Mesendoderm (in vitro differentiated cells): ENCODE data around the gene CCL19. TPM values are rescaled to one million over a fixed set of nuclear protein-coding genes. Genes with fewer than 3 reads are reported as not detected.
A peak's percentile ranks its signal among the peaks of the same experiment; 100 is the strongest.
"Not testable (repeated sequence)": the region's sequence is repeated elsewhere in the genome, so short reads cannot be mapped to it uniquely, and the experiment has no call there.

Experiments
- DNase-seq: peaks from one replicate; pipeline ENCODE4 v3.0.0; 2013
- H2AK5ac ChIP-seq: 2 replicates; pipeline ENCODE4 v1.6.1; 2013; ENCODE audit warnings: low read length, inconsistent platforms
- H2BK120ac ChIP-seq: 2 replicates; pipeline ENCODE4 v1.6.1; 2013; ENCODE audit warnings: low read depth, mild to moderate bottlenecking, low read length, moderate library complexity, mixed read lengths
- H2BK15ac ChIP-seq: replicated peaks from 2 replicates; pipeline ENCODE4 v1.6.1; 2013; ENCODE audit warnings: low read depth, mild to moderate bottlenecking, moderate library complexity
- H2BK5ac ChIP-seq: 2 replicates; pipeline ENCODE4 v1.6.1; 2013; ENCODE audit warnings: low read length, inconsistent platforms
- H3K18ac ChIP-seq: 2 replicates; pipeline ENCODE4 v1.6.1; 2013; ENCODE audit warnings: mild to moderate bottlenecking, low read length, mixed read lengths
- H3K23ac ChIP-seq: one replicate; pipeline ENCODE4 v1.6.1; 2013; ENCODE audit warnings: low read length
- H3K27ac ChIP-seq: 2 replicates; pipeline ENCODE4 v1.5.1; 2013; ENCODE audit warnings: low read depth, mild to moderate bottlenecking, inconsistent platforms, low read length, moderate library complexity
- H3K27me3 ChIP-seq: 2 replicates; pipeline ENCODE4 v1.6.1; 2013; ENCODE audit warnings: low read length, control low read depth, mild to moderate bottlenecking, inconsistent platforms; ENCODE audit not compliant: insufficient read depth, poor library complexity
- H3K36me3 ChIP-seq: 2 replicates; pipeline ENCODE4 v1.6.1; 2013; ENCODE audit warnings: low read length, inconsistent platforms; ENCODE audit not compliant: control insufficient read depth, insufficient read depth
- H3K4ac ChIP-seq: one replicate; pipeline ENCODE4 v1.6.1; 2013; ENCODE audit warnings: low read depth, mild to moderate bottlenecking, low read length, moderate library complexity
- H3K4me1 ChIP-seq: 2 replicates; pipeline ENCODE4 v1.6.1; 2013; ENCODE audit warnings: low read depth, low read length, inconsistent platforms; ENCODE audit not compliant: control insufficient read depth
- H3K4me2 ChIP-seq: 2 replicates; pipeline ENCODE4 v1.6.1; 2013; ENCODE audit warnings: low read length
- H3K4me3 ChIP-seq: 2 replicates; pipeline ENCODE4 v1.5.1; 2013; ENCODE audit warnings: mild to moderate bottlenecking, low read length
- H3K56ac ChIP-seq: one replicate; pipeline ENCODE4 v1.6.1; 2013; ENCODE audit warnings: low read length
- H3K79me1 ChIP-seq: 2 replicates; pipeline ENCODE4 v1.6.1; 2013; ENCODE audit warnings: low read length, inconsistent platforms
- H3K79me2 ChIP-seq: 2 replicates; pipeline ENCODE4 v1.6.1; 2013; ENCODE audit warnings: mild to moderate bottlenecking, low read length; ENCODE audit not compliant: control insufficient read depth, insufficient read depth
- H3K9ac ChIP-seq: 2 replicates; pipeline ENCODE4 v1.6.1; 2013; ENCODE audit warnings: low read length, inconsistent platforms
- H4K5ac ChIP-seq: one replicate; pipeline ENCODE4 v1.6.1; 2013; ENCODE audit warnings: low read length
- H4K8ac ChIP-seq: one replicate; pipeline ENCODE4 v1.6.1; 2013; ENCODE audit warnings: low read depth, mild to moderate bottlenecking, control low read depth, low read length, moderate library complexity
- WGBS: extraction: QIAGEN DNeasy Blood & Tissue Kit; methylation state at CpG from one replicate; pipeline ENCODE4 v1.1.7; 2013; ENCODE audit warnings: low lambda C conversion rate, missing lambda C conversion rate; ENCODE audit not compliant: insufficient coverage; ENCODE audit errors: extremely low coverage; 5-methylcytosine and 5-hydroxymethylcytosine counted together
- polyA plus RNA-seq, 2 experiments: library from polyadenylated mRNA; stranded (reverse); fragments of 200-250 nt; gene quantifications; one replicate each; pipeline ENCODE4 v1.2.3, GENCODE V29; 2013

CCL19 gene
- not detected for polyA plus RNA-seq (2013, experiment 1 of 2)
- not detected for polyA plus RNA-seq (2013, experiment 2 of 2)

GRCh38 chr9:34690983-34691935 lies at the start of gene CCL19:
Gene CCL19, minus strand, starts transcription at chr9:34691276. Its CDS starts 137 bp downstream, at chr9:34691139.
- Histone ChIP-seq H3K18ac (no peak within 1 kb of the TSS), H3K56ac (no peak within 1 kb of the TSS), H3K23ac (no peak within 1 kb of the TSS), H3K4me1 (no peaks in the 10 kb centered on the region), H3K4me3 (no peak within 1 kb of the TSS), H2BK15ac (no peak within 1 kb of the TSS), H3K79me2 (no peaks in the 10 kb centered on the region), H2BK5ac (no peak within 1 kb of the TSS), H3K9ac (no peak within 1 kb of the TSS), H2AK5ac (no peak within 1 kb of the TSS), H4K5ac (no peak within 1 kb of the TSS), H3K27me3 (no peaks in the 10 kb centered on the region), H3K79me1 (no peaks in the 10 kb centered on the region), H3K4ac (no peak within 1 kb of the TSS), H3K36me3 (no peaks in the 10 kb centered on the region), H3K4me2 (no peak within 1 kb of the TSS), H3K27ac (no peak within 1 kb of the TSS), H4K8ac (no peak within 1 kb of the TSS), H2BK120ac (no peak within 1 kb of the TSS)
- DNase-seq, result no peak
- WGBS, result no CpG with 5 or more reads among the region's 6 CpGs

GRCh38 chr9:34740176-34740575 lies 49.1 kb upstream of the CCL19 start:
- not testable (repeated sequence) for H3K27me3 ChIP-seq, H3K79me2 ChIP-seq, H3K79me1 ChIP-seq, H2BK15ac ChIP-seq, H3K18ac ChIP-seq, H3K4ac ChIP-seq, H3K36me3 ChIP-seq, H2BK5ac ChIP-seq, H3K27ac ChIP-seq, H3K56ac ChIP-seq, DNase-seq, H3K9ac ChIP-seq, H2AK5ac ChIP-seq, H4K8ac ChIP-seq, H3K23ac ChIP-seq, H3K4me2 ChIP-seq, H4K5ac ChIP-seq, H2BK120ac ChIP-seq, H3K4me3 ChIP-seq, H3K4me1 ChIP-seq
- no CpG with 5 or more reads among the region's 27 CpGs for WGBS

- Histone ChIP-seq H3K4me3 (no peak overlapping the region), H3K56ac (no peak overlapping the region), H3K4me1 (no peaks in the 10 kb centered on the region), H4K5ac (no peak overlapping the region), H3K9ac (no peak overlapping the region), H3K36me3 (no peaks in the 10 kb centered on the region), H3K23ac (no peak overlapping the region), H4K8ac (no peak overlapping the region), H3K79me1 (no peaks in the 10 kb centered on the region), H2BK15ac (no peak overlapping the region), H2BK120ac (no peak overlapping the region), H3K27me3 (no peaks in the 10 kb centered on the region), H3K79me2 (no peaks in the 10 kb centered on the region), H3K4me2 (no peak overlapping the region), H2BK5ac (no peak overlapping the region), H3K27ac (no peak overlapping the region), H2AK5ac (no peak overlapping the region), H3K18ac (no peak overlapping the region), H3K4ac (no peak overlapping the region)
- no CpG with 5 or more reads among the region's 6 CpGs for WGBS
- DNase-seq, result no peak
These were observed 46.7 kb upstream of the CCL19 start for GRCh38 chr9:34737677-34738260.

- no peak overlapping the region for H4K5ac ChIP-seq
- H3K4ac ChIP-seq, result no peak overlapping the region
- H3K18ac ChIP-seq, result no peak overlapping the region
- no peak overlapping the region for H3K27ac ChIP-seq
- no peak overlapping the region for H2AK5ac ChIP-seq
- peak overlapping the region; percentile 13 for H4K8ac ChIP-seq
- no peak overlapping the region for H3K4me3 ChIP-seq
- no peak overlapping the region for H2BK15ac ChIP-seq
- no peaks in the 10 kb centered on the region for H3K27me3 ChIP-seq
- no peaks in the 10 kb centered on the region for H3K4me1 ChIP-seq
- no peak overlapping the region for H2BK5ac ChIP-seq
- H3K4me2 ChIP-seq, result no peak overlapping the region
- H2BK120ac ChIP-seq, result no peak overlapping the region
- no peak overlapping the region for H3K9ac ChIP-seq
- H3K79me1 ChIP-seq, result no peaks in the 10 kb centered on the region
- no peaks in the 10 kb centered on the region for H3K36me3 ChIP-seq
- DNase-seq, result no peak
- H3K23ac ChIP-seq, result no peak overlapping the region
- H3K79me2 ChIP-seq, result no peaks in the 10 kb centered on the region
- no peak overlapping the region for H3K56ac ChIP-seq
These were observed 43.6 kb upstream of the CCL19 start for GRCh38 chr9:34734720-34735119.

- Histone ChIP-seq H3K23ac (no peak overlapping the region), H3K56ac (no peak overlapping the region), H3K4me1 (no peaks in the 10 kb centered on the region), H3K79me2 (no peaks in the 10 kb centered on the region), H3K4me3 (no peak overlapping the region), H2BK15ac (no peak overlapping the region), H2BK120ac (no peak overlapping the region), H3K36me3 (no peaks in the 10 kb centered on the region), H3K18ac (no peak overlapping the region), H3K27ac (no peak overlapping the region), H4K8ac (no peak overlapping the region), H2AK5ac (no peak overlapping the region), H4K5ac (no peak overlapping the region), H3K27me3 (no peaks in the 10 kb centered on the region), H3K4ac (no peak overlapping the region), H3K4me2 (no peak overlapping the region), H3K9ac (no peak overlapping the region), H2BK5ac (no peak overlapping the region), H3K79me1 (no peaks in the 10 kb centered on the region)
- no CpG with 5 or more reads among the region's 2 CpGs for WGBS
- DNase-seq, result no peak
These were observed 41.8 kb upstream of the CCL19 start for GRCh38 chr9:34732886-34733285.
